Cardiac muscle cell (in vitro differentiated cells and primary cell): Measurements from ENCODE around the gene DIAPH1. TPM values are rescaled to one million over a fixed set of nuclear protein-coding genes. Genes with fewer than 3 reads are reported as not detected.

Experiments
- DNase-seq, 2 donors: peaks; one replicate each; pipeline versions ENCODE4 v3.0.0 to v3.0.0-alpha.2; 2010 to 2017; ENCODE audit warnings: low read depth in 1 of 2, low spot score in 1 of 2
- H3K27ac ChIP-seq: fragments of 200-600 bp; sonication (generic); 2 replicates; pipeline ENCODE4 v1.5.1; 2016
- H3K27me3 ChIP-seq: fragments of 200-600 bp; sonication (generic); 2 replicates; pipeline ENCODE4 v1.6.0; 2016; ENCODE audit warnings: control low read depth
- H3K36me3 ChIP-seq: fragments of 200-600 bp; sonication (generic); 2 replicates; pipeline ENCODE4 v1.5.1; 2016; ENCODE audit warnings: control low read depth
- H3K4me1 ChIP-seq: fragments of 200-600 bp; sonication (generic); 2 replicates; pipeline ENCODE4 v1.8.1; 2017; ENCODE audit warnings: low read depth, mild to moderate bottlenecking, mixed run types
- H3K4me3 ChIP-seq: fragments of 200-600 bp; sonication (generic); 2 replicates; pipeline ENCODE4 v1.5.1; 2016; ENCODE audit warnings: mild to moderate bottlenecking
- H3K9me3 ChIP-seq: fragments of 200-600 bp; sonication (generic); 2 replicates; pipeline ENCODE4 v1.5.1; 2017; ENCODE audit warnings: low read depth, mild to moderate bottlenecking, control low read depth
- polyA plus RNA-seq: library from polyadenylated mRNA; unstranded; fragments of >200 nt; fragmentation: Nextera tagmentation; extraction: Ambion mirVana; gene quantifications from 2 replicates; pipeline ENCODE4 v1.2.1, GENCODE V29; 2016
- total RNA-seq: library from RNA; depleted of rRNA; stranded (reverse); fragments of >200 nt; gene quantifications from 2 replicates; pipeline ENCODE4 v1.2.3, GENCODE V29; 2016
- TF ChIP-seq, protein P1 (sequence below): IDR thresholded peaks from 2 replicates; pipeline ENCODE4 v1.5.1; 2012; ENCODE audit warnings: low read depth, mild to moderate bottlenecking, low read length

The DIAPH1 gene
- total and polyA plus RNA-seq, 2 experiments from 2014 or later: 24.0 to 24.4 TPM

DNA sequence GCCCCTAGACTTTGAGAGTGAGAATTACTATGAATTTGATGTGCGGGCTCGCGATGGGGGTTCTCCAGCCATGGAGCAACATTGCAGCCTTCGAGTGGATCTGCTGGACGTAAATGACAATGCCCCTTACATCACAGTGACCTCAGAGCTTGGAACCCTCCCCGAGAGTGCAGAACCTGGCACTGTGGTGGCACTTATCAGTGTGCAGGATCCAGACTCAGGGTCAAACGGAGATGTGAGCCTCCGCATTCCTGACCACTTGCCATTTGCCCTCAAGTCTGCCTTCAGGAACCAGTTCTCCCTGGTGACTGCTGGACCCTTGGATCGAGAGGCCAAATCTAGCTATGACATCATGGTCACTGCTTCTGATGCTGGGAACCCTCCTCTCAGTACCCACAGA lies 132.7 kb downstream of the DIAPH1 start:
- no peak for DNase-seq
- Histone ChIP-seq H3K27me3 (peaks cover 15% of the 10 kb centered on the region), H3K27ac (no peak overlapping the region), H3K36me3 (no peaks in the 10 kb centered on the region), H3K4me1 (no peaks in the 10 kb centered on the region), H3K9me3 (no peaks in the 10 kb centered on the region), H3K4me3 (no peak overlapping the region)
- TF ChIP-seq, protein P1, sequence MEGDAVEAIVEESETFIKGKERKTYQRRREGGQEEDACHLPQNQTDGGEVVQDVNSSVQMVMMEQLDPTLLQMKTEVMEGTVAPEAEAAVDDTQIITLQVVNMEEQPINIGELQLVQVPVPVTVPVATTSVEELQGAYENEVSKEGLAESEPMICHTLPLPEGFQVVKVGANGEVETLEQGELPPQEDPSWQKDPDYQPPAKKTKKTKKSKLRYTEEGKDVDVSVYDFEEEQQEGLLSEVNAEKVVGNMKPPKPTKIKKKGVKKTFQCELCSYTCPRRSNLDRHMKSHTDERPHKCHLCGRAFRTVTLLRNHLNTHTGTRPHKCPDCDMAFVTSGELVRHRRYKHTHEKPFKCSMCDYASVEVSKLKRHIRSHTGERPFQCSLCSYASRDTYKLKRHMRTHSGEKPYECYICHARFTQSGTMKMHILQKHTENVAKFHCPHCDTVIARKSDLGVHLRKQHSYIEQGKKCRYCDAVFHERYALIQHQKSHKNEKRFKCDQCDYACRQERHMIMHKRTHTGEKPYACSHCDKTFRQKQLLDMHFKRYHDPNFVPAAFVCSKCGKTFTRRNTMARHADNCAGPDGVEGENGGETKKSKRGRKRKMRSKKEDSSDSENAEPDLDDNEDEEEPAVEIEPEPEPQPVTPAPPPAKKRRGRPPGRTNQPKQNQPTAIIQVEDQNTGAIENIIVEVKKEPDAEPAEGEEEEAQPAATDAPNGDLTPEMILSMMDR: no peak

DNA sequence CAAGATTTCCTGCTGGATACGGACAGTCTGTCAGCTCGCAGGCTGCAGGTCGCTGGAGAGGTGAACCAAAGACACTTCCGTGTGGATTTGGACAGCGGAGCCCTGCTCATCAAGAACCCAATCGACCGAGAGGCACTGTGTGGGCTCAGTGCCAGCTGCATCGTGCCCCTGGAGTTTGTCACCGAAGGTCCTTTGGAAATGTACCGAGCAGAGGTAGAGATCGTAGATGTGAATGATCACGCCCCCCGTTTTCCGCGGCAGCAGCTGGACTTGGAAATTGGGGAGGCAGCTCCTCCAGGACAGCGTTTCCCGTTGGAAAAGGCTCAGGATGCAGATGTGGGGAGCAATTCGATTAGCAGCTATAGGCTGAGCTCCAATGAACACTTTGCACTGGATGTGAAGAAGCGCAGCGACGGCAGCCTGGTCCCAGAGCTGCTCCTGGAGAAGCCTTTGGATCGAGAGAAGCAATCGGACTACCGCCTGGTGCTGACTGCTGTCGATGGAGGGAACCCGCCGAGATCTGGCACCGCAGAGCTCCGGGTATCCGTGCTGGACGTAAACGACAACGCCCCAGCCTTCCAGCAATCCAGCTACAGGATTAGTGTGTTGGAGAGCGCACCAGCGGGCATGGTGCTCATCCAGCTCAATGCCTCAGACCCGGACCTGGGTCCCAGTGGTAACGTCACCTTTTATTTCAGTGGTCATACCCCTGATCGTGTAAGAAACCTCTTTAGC lies 133.3 kb downstream of the DIAPH1 start:
- Histone ChIP-seq H3K4me3 (peak overlapping the region; percentile 60), H3K27me3 (peaks cover 9% of the 10 kb centered on the region), H3K4me1 (no peaks in the 10 kb centered on the region), H3K9me3 (no peaks in the 10 kb centered on the region), H3K36me3 (no peaks in the 10 kb centered on the region), H3K27ac (no peak overlapping the region)
- TF ChIP-seq, protein P1: no peak
- no peak for DNase-seq

DNA sequence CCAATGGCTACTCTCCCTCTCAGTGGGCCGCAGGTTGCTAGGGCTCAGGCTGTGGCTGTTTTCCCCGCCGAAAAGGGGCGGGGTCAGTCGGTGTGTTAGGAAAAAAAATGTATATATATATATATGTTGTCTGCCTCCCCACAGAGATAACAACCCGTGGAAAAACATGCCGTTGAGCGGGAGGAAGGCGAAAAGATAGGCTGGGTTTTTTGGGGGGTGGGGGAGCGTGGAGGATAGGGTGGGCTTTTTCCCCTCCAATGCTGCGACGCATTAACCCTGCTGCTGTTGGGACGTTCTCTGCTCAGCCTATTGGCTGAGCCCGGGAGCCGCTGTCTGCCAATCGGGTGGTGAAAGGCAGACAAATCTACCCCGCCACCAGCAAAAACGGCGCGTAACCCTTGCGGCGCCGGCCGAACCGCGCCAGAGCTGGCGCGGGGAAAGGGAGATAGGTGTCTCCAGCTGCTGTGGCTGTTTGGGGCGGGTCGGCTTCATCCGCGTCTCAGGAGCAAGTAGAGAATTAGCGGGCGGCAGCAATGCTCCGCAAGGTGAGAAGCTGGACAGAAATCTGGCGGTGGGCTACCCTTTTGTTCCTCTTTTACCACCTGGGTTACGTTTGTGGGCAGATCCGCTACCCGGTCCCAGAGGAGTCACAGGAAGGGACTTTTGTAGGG lies 134.0 kb downstream of the DIAPH1 start, which contains the start of gene PCDHGC4:
PCDHGC4 (plus strand) TSS at position 390 of the 671 bp plus-strand sequence; CDS start at position 534, 144 bp downstream.
- Histone ChIP-seq H3K27ac (no peak within 1 kb of the TSS), H3K4me1 (no peaks in the 10 kb centered on the region), H3K36me3 (no peaks in the 10 kb centered on the region), H3K9me3 (no peaks in the 10 kb centered on the region), H3K27me3 (peaks cover 2% of the 10 kb centered on the region), H3K4me3 (peak within 1 kb of the TSS; percentile 60)
- TF ChIP-seq, protein P1: no peak
- peak in 1 of 2 donors; percentile 82 for DNase-seq

GRCh38 chr5:141484310-141484640 lies 134.5 kb downstream of the DIAPH1 start:
- Histone ChIP-seq H3K4me1 (no peaks in the 10 kb centered on the region), H3K9me3 (no peaks in the 10 kb centered on the region), H3K4me3 (peak overlapping the region; percentile 60), H3K27me3 (no peaks in the 10 kb centered on the region), H3K36me3 (no peaks in the 10 kb centered on the region), H3K27ac (no peak overlapping the region)
- DNase-seq: no peak
- TF ChIP-seq, protein P1: no peak

GRCh38 chr5:141483902-141484301 lies 134.9 kb downstream of the DIAPH1 start:
- Histone ChIP-seq H3K4me1 (no peaks in the 10 kb centered on the region), H3K36me3 (no peaks in the 10 kb centered on the region), H3K4me3 (peak overlapping the region; percentile 60), H3K9me3 (no peaks in the 10 kb centered on the region), H3K27me3 (no peaks in the 10 kb centered on the region), H3K27ac (no peak overlapping the region)
- TF ChIP-seq, protein P1: no peak
- DNase-seq: no peak
